Fibroblast of pulmonary artery (primary cell): ENCODE measurements around the gene KRR1.

Experiments
- DNase-seq: peaks from one replicate; pipeline ENCODE4 v3.0.0-alpha.2; 2010; ENCODE audit warnings: low read depth
- H3K4me3 ChIP-seq: replicated peaks from 2 replicates; pipeline ENCODE4 v1.5.1; 2011; ENCODE audit warnings: low read depth, mild to moderate bottlenecking, control low read depth, low read length, moderate library complexity
- TF ChIP-seq, protein P1 (sequence below): IDR thresholded peaks from 2 replicates; pipeline ENCODE4 v1.5.1; 2011; ENCODE audit warnings: mild to moderate bottlenecking, control low read depth, low read length, inconsistent platforms; ENCODE audit errors: missing control alignments

KRR1 gene

DNA sequence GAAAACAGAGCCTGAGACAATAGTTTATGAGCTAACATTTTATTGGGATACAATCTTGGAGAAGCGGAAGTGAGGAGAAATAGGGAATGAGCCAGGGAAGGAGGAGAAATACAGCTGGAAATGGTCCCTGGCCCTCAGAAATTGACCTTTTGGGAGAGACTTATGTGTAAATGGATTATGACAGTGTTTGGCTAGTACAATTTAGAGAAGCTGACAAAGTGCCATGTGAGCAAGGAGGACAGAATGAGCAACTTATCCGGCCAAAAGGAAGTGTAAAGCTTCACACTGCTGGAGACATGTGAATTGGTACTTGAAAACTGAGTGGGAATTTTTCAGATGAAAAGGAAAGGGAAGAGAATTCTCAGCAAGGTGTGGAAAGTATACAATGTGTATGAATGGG lies 28.0 kb downstream of the KRR1 start:
- no peak for DNase-seq
- TF ChIP-seq, protein P1, sequence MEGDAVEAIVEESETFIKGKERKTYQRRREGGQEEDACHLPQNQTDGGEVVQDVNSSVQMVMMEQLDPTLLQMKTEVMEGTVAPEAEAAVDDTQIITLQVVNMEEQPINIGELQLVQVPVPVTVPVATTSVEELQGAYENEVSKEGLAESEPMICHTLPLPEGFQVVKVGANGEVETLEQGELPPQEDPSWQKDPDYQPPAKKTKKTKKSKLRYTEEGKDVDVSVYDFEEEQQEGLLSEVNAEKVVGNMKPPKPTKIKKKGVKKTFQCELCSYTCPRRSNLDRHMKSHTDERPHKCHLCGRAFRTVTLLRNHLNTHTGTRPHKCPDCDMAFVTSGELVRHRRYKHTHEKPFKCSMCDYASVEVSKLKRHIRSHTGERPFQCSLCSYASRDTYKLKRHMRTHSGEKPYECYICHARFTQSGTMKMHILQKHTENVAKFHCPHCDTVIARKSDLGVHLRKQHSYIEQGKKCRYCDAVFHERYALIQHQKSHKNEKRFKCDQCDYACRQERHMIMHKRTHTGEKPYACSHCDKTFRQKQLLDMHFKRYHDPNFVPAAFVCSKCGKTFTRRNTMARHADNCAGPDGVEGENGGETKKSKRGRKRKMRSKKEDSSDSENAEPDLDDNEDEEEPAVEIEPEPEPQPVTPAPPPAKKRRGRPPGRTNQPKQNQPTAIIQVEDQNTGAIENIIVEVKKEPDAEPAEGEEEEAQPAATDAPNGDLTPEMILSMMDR, result no peak
- peak overlapping the region; percentile 71 for H3K4me3 ChIP-seq

DNA sequence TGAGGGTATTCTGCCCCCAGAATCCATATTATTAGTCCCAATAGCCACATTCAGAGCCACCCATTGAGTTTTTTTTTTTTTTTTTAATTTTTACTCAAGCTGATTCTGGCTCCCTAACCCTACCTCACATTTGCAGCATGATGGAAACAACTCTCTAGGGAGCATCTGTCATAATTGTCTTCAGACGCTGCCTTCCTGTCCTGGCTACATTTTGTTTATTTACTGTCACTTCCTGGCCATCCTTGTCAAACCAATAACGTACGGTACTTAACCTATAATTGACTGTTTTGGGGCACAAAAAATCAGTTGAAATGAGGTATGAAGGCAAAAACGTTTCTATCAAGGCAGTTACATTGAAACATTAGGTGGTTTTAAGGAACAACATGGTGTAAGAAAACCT lies 28.8 kb downstream of the KRR1 start:
- no peak for DNase-seq
- H3K4me3 ChIP-seq, result peak overlapping the region; percentile 71
- TF ChIP-seq, protein P1, result no peak

DNA sequence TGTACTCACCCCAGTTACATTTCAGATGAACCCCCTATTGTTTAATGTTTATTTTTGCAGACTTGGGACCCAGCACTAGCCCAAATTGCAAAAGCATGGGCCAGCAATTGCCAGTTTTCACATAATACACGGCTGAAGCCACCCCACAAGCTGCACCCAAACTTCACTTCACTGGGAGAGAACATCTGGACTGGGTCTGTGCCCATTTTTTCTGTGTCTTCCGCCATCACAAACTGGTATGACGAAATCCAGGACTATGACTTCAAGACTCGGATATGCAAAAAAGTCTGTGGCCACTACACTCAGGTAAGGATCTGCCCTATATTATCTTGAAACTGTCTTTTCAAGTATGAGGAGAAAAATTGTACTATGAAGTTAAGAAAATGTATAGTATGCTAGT lies 29.6 kb downstream of the KRR1 start:
- H3K4me3 ChIP-seq, result peak overlapping the region; percentile 71
- DNase-seq, result peak; percentile 87
- TF ChIP-seq, protein P1, result no peak

DNA sequence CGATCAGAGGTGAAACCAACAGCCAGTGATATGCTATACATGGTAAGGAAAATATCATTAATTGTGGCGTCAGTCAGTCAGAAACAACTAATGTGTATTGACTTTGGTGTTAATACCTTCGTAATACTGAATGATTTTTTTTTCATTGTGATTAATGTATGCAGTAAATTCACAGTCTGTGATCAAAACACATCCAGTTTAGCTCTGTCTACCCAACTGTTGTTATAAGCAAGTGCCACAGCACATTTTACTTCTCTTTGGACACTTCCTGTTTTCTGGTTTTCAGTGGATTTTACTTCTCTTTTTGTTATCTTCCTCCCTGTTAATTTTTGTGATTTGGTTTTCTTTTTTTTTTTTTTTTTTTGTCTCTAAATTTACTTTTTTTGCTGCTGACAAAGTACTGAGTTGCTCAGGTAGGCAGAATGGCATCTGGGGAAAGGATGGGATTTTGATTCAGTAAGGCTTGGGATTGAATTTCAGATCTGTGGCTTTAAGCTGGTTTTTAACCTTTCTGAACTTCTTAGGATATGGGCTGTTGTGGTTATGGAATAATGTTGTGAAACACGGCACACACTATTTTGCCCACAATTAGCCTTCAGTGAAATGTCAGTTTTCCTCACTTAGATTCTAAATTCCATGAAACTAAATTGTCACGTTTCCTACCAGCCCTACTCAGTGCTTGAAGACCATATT lies 30.2 kb downstream of the KRR1 start:
- H3K4me3 ChIP-seq, result peak overlapping the region; percentile 71
- peak; percentile 48 for DNase-seq
- TF ChIP-seq, protein P1, result no peak

DNA sequence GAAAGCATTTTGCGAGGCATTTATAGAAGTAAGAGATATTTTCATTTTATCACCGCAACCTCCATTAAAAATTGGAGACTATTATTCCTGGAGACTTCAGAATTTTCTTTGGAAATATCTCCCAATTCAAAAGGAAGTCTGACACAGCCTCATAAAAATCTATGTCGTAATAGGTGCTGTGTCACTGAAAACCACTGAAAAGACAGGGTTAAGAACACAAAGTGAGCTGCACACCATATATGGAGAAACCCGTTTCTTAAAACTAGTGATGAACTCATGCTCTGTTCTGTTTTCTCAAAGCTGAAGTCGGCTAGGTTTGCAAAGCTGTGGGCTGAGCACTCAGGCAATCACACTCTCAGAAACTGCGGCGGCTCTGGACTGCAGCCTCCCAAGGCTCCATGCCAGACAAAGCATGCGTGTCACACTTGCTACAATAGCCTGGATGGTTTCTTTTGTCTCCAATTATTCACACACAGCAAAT lies 30.9 kb downstream of the KRR1 start, which contains the start of gene GLIPR1:
GLIPR1 (plus strand) TSS at position 287 of the 481 bp plus-strand sequence; CDS start at position 413, 126 bp downstream.
- peak; percentile 99 for DNase-seq
- peak within 1 kb of the TSS; percentile 71 for H3K4me3 ChIP-seq
- TF ChIP-seq, protein P1, result no peak

DNA sequence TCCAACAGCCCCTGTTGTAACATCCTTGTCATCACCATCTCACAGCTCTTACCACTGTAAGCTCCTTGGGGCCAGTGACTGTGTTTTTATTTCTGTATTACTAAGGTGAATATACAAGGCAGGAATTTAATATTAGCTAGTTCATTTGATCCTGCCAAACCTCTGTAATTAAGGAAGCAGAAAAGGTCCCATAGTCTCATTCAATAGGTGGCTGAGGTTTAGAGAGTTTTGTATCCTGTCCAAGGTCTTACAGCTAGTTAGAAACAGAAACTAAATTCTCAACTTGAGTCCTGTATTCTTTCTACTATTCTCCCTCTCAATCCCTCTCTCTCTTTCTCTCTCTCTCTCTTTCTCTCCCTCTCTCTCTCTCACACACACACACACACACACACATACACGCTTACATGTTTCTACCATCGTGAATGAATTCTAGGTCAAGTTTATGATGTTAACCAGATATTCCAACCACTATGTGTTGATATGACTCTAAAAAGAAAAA lies 31.4 kb downstream of the KRR1 start:
- peak overlapping the region; percentile 71 for H3K4me3 ChIP-seq
- no peak for DNase-seq

More for the DNA sequence above, 31.4 kb downstream of the KRR1 start:
- TF ChIP-seq, protein P1, result no peak
